Kidney tubule cell (primary cell): ENCODE measurements around the gene APLP2.

Experiments used
- DNase-seq: peaks from one replicate; pipeline ENCODE4 v3.0.0-alpha.2; 2018; ENCODE audit warnings: low spot score

The APLP2 gene

DNA sequence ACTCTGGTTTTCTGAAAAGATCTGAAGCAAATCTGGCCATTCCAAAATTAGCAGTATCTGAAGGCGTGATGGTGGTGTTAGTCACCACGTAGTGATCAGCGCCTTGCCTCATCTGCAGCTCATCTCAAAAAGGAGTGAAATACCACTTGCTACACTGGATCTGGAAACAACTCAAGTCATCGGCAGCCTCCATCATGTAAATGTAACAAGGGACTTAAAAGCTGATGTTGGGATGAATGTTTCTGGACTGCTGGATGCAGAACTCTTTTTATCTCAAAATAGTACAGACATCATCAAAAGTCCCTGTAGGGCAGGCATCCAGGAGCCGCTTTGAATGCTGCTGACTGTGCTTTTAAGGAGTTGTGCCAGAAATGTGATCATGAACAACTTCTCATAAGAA is 14.1 kb upstream of the APLP2 start:
- DNase-seq, result no peak

GRCh38 chr11:130061017-130061416 is 8.7 kb upstream of the APLP2 start:
- DNase-seq, result no peak

DNA sequence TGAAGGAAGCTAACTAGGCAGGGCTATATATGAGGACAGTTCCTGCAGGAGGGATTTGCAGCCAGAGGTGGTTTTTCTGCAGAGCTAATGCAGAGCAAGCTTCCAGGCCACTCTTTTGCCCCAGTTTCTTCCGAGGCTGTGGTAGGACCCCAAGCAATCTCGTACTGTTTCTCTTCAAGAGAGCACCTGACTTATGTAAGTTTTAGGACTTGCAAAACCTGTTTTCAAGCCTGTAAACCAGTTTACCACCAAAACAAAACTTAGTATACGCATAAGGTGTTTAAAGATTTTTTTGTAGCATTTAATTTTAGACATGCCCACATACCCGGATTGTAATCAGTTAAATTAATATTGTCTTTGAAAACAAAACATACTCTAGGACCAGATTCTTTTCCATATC is 7.7 kb upstream of the APLP2 start:
- no peak for DNase-seq

GRCh38 chr11:130063451-130063850 is 6.2 kb upstream of the APLP2 start:
- DNase-seq, result no peak

DNA sequence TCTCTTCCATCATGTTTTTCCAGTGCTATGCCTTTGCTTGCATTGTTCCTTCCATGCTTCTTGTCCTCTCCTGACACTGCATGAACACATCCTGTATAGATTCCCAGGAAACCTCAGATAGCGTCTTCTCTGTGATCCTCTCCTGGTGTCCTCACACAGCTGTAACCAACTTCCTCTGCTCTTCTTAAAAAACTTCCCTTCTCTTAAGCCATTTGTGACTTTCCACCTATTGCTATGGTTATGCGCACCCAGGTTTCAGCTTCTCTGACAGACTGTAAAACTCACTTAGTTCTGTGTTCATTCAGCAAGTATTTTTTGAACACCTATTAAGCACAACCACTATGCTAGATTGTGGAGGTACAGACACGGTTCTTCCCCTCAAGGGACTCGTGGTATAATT is 5.1 kb upstream of the APLP2 start:
- no peak for DNase-seq

- peak; percentile 23 for DNase-seq
Measured at GRCh38 chr11:130066338-130066737, 3.4 kb upstream of the APLP2 start.

DNA sequence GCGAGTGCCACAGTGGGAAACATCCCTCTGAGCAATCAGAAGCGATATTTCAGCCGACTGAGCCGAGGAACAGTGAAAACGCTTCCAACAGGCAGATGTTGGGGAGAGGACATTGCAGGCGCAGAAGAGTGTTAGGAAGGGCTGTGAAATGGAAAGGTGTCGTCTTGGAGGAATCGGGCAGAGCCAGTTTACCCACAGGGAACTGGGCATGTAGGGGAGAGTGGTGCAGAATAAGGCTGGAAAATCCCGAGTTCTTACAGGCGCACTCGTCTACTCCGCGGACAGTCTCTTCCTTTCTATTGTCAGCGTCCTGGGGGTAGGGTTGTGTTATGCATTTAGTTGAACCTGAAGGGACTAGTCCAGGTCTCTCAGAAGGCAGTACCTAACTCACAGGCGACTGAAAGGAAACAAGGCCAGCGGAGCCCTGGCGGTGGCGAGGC is 1.1 kb upstream of the APLP2 start:
- no peak for DNase-seq

DNA sequence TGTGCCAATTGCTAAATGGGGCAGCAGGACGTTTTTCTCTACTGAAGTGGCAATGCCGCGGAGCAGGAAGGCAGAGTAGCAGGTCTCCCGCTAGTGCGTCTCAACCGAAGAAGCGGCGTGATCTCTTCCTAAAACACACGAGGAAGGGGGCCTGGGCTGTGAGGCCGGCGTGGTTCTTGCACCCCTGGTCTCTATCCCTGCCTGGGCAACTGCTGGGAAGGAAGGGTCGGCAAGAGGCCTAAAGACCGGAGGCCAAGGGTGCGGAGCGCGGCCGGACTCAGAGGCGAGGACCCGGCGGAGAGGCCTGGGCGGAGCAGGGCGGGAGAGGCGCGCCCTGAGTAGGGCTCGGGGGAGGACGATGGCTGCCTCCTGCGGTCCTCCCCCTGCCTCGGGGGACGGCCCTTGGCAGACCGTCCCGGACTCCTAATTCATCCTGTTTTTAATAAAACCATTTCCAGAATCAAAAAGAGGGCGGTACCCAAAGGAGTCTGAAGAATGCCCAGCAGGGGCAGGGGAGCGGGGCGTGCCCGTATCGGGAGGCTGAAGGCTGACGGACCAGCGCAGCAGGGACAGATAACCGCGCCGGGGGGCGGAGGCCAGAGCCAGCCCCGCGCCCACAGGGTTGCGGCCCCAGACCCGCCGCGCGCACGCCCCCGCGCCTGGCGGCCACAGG is 572 bp upstream of the APLP2 start:
- peak; percentile 86 for DNase-seq

- peak; percentile 45 for DNase-seq
Measured at GRCh38 chr11:130070109-130070845, 583 bp downstream of the APLP2 start.

DNA sequence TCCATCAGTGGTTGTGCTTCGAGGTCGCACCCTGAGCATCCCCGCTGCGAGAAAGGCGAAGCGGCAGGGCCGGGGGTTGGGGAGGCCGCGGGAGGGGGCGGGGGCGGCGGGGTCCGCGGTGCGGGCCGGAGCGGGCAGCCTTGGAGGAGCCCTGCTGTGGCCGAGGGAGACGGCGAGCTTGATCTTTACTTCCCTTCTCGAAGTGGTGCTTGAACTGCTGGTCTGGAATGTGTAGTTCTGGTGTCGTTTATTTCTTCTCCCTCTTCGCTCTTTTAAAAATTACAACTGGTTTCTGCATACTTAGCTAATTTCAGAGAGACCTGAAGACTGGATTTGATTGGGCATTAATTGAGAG is 1.1 kb downstream of the APLP2 start:
- peak; percentile 48 for DNase-seq

GRCh38 chr11:130071211-130071712 is 1.6 kb downstream of the APLP2 start:
- peak; percentile 50 for DNase-seq

- DNase-seq, result no peak
Measured at GRCh38 chr11:130074736-130075135, 5.0 kb downstream of the APLP2 start.

DNA sequence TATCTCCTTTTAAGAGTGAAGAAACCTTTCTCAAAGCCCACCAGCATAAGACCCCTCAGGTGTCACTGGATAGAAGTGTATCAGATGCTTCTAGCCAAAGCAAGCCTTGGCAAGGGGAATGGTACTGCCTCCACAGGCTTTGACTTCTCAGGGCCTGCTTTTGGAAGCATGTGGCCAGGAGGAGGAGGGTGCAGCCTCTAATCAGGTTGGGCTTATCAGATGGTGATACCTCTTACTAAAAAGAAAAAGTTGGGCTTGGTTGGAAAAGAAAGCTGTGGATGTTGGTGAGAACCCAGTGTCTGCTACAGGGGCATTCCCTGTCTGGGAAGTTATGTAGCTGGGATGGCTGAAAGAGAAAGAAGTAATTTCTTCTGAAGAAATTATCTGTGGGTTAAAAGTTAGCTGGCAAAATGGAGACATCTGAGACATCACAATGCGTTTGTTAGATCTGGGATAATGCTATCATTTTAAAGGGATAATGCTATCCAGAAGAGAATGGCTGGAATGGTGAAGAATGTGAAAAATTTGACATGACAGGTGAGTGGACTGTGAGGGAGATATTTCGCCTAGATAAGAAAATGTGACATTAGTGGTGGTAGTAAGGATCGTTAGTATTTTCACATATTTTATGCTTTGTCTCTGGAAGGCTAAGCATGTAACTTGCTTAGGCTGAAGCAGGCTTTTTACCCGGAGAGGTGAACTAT is 7.2 kb downstream of the APLP2 start:
- no peak for DNase-seq

DNA sequence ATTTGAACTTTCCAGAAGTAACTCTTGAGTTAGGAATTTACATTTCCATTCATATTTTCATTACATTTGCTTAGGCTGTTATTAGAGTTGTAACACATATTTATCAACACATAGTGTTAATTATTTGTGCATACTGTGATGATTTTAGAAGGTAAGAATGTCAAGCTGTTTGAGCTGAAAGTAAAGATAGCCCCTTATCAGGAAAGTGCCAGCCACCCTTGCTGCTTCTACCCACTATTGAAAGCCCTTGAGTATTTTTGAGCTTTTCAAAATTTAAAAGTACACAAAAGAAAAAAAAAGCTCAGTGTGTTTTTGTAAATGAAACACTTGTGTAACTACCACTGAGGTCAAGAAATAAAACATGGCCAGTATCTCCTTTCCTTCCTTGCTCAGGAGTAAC is 8.0 kb downstream of the APLP2 start:
- DNase-seq, result no peak

- DNase-seq, result no peak
Measured at GRCh38 chr11:130078080-130078479, 8.4 kb downstream of the APLP2 start.

- DNase-seq, result no peak
Measured at GRCh38 chr11:130085671-130086290, 16.1 kb downstream of the APLP2 start.

DNA sequence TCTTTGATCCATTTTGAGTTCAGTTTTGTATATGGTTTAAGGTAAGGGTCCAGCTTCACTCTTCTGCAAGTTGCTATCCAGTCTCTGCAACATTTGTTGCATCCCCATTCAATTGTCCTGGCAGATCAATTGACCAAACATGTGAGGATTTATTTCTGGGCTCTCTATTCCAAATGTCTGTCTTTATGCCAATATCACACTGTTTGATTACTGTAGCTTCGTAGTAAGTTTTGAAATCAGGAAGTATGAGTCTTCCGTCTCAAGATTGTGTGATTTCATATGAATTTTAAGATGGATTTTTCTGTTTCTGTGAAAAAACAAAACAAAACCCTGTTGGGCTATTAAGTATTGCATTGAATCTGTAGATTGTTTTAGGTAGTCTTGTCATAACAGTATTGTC is 17.0 kb downstream of the APLP2 start:
- no peak for DNase-seq

DNA sequence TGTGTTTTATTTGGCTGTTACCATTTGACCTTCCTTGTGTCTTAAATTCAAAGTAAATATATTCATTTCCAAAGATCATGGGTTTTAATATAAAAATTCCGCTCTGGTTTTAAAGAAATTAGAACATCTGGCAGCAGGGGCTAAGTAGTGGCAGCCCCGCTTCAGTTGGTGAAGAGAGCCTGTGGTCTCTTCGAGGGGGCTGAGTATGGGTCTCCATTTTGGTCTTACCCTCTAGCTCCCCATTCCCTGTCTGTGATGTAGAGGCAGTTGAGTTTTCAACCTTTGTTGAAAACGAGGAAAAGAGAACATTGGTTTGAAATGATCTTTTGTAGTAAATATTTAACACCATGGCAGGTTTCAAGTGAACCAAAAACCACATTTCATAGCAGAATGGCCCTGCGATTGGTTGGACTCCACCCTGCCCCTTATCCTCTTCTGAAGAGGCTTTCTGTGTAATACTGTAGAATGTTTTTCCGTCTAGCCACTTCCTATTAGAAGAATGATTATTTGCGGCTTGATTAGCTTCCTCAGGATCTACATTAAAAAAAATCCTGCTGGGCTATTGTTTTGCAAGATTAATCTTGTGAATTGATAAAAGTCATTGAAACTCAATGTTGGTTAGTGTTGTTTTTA is 17.7 kb downstream of the APLP2 start:
- peak; percentile 67 for DNase-seq

DNA sequence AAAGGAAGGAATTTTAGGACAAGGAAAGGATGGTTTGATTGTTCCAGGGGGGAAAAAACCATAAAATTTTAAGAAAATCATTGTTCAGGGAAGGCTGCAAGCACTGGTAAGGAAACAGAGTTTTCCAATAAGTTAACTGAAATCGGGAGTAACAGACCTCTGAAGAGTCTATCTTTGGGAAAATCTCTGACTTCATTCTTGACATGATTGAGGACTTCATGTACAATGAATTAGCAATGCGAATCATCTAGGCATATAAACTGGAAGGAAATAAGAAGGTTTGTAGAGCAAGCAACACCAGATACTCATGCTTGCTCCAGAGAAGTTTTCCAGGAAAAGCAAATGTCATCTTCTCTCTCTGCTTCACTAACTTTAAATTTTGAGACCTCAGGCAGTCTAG is 18.5 kb downstream of the APLP2 start:
- DNase-seq, result peak; percentile 30

GRCh38 chr11:130088919-130089673 is 19.4 kb downstream of the APLP2 start:
- DNase-seq, result no peak

- no peak for DNase-seq
Measured at GRCh38 chr11:130089674-130090073, 20.0 kb downstream of the APLP2 start.
